Activated CD4-positive, alpha-beta T cell treated with anti-CD3 and anti-CD28 coated beads for 36 hours (primary cell): ENCODE results near the gene TACR1. TPM values are rescaled to one million over a fixed set of nuclear protein-coding genes. Genes with fewer than 3 reads are reported as not detected.
"Not testable (repeated sequence)": the region's sequence is repeated elsewhere in the genome, so short reads cannot be mapped to it uniquely, and the experiment has no call there.

Experiments used
- ATAC-seq: fragments of 200-7000 bp; cut with Tn5 transposase; one replicate; pipeline ENCODE4 v1.10.0; 2021; ENCODE audit warnings: mild to moderate bottlenecking, moderate library complexity
- CTCF ChIA-PET: fragments of 350-600 bp; sonication (Branson Sonifier 250); formaldehyde crosslinking; loops from one replicate; lab custom pipeline; 2021; ENCODE audit warnings: antibody characterized with exemption; lab: Charles Lee
- POLR2A ChIA-PET: fragments of 350-600 bp; sonication (Branson Sonifier 250); formaldehyde crosslinking; loops from one replicate; lab custom pipeline; 2021; ENCODE audit warnings: antibody characterized with exemption, inconsistent platforms; lab: Charles Lee
- DNase-seq: peaks from one replicate; pipeline ENCODE4 v3.0.0-alpha.2; 2020
- H3K27ac Mint-ChIP-seq: one replicate; pipeline ENCODE4 v1.8.0; 2021; ENCODE audit warnings: mixed read lengths
- H3K27me3 Mint-ChIP-seq: one replicate; pipeline ENCODE4 v1.8.0; 2021; ENCODE audit warnings: mixed read lengths
- H3K36me3 Mint-ChIP-seq: one replicate; pipeline ENCODE4 v1.8.0; 2021; ENCODE audit warnings: low read depth, mixed read lengths
- H3K4me1 Mint-ChIP-seq: one replicate; pipeline ENCODE4 v1.8.0; 2021; ENCODE audit warnings: mixed read lengths
- H3K4me3 Mint-ChIP-seq: one replicate; pipeline ENCODE4 v1.8.0; 2021; ENCODE audit warnings: mild to moderate bottlenecking, moderate library complexity, mixed read lengths
- H3K9me3 Mint-ChIP-seq: one replicate; pipeline ENCODE4 v1.8.0; 2021; ENCODE audit warnings: low read depth, mixed read lengths
- intact Hi-C, 2 experiments: fragments of 100-400 bp; cut with DNase I in 1 of 2; cut with micrococcal nuclease in 1 of 2; formaldehyde crosslinking; loops; one replicate each; pipeline versions ENCODE4 v1.14.2 to v1.15.1; 2022 to 2024; cut with DNase I, micrococcal nuclease
- total RNA-seq, 2 experiments: library from RNA; stranded (reverse); gene quantifications; one replicate each; pipeline ENCODE4 v1.2.3, GENCODE V29; 2021

TACR1 gene
- total RNA-seq, 2 experiments from 2014 or later, result not detected

DNA sequence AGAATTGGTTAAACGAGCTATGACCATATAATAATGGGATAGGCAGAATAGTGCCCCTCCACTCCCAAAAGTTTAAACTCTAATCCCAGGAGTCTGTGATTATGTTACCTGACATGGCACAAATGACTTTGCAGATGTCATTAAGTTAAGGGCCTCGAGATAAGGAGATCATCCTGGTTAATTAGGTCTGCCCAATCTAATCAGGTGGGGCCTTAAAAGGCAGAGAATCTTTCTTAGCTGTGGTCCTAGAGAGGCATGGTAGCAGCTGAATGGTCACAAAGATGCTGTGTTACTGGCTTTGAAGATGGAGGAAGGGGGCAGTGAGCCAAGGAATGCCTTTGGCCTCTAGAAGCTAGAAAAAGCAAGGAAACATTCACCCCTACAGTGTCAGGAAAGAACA, 31.1 kb downstream of the TACR1 start:
- H3K36me3 Mint-ChIP-seq, result no peaks in the 10 kb centered on the region
- no peak overlapping the region for H3K4me3 Mint-ChIP-seq
- H3K27me3 Mint-ChIP-seq, result peaks cover 4% of the 10 kb centered on the region
- no peak for DNase-seq
- intact Hi-C loops, result no loop called here
- ATAC-seq, result no peak
- POLR2A ChIA-PET, result no interaction called here
- no peaks in the 10 kb centered on the region for H3K9me3 Mint-ChIP-seq
- CTCF ChIA-PET, result no interaction called here
- H3K4me1 Mint-ChIP-seq, result no peaks in the 10 kb centered on the region
- H3K27ac Mint-ChIP-seq, result no peak overlapping the region

DNA sequence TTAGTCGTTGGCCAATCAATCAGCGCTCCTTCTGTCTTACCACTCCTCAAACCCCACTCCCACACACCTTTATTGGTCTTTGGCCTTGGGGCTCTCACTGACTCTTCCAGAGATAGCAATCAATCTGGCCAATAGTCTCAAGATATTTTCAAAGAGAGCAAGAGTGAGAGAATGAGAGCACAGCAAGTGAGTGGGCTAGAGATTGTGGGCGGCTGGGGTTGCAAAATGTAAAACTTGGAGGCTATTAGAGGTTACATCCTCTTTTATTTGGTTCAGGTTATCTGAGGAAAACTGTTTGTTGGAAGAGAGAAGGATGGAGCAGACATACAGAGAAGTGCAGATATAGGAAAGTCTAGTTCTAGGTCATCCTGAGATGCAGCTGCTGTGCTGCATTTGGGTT, 32.8 kb downstream of the TACR1 start:
- H3K9me3 Mint-ChIP-seq, result no peaks in the 10 kb centered on the region
- no peaks in the 10 kb centered on the region for H3K4me1 Mint-ChIP-seq
- H3K27me3 Mint-ChIP-seq, result peaks cover 3% of the 10 kb centered on the region
- no peak overlapping the region for H3K4me3 Mint-ChIP-seq
- DNase-seq, result no peak
- no peak overlapping the region for H3K27ac Mint-ChIP-seq
- ATAC-seq, result no peak
- CTCF ChIA-PET, result no interaction called here
- H3K36me3 Mint-ChIP-seq, result no peaks in the 10 kb centered on the region
- intact Hi-C loops, result no loop called here
- POLR2A ChIA-PET, result no interaction called here

- no peaks in the 10 kb centered on the region for H3K4me1 Mint-ChIP-seq
- no peak for ATAC-seq
- H3K27me3 Mint-ChIP-seq, result peaks cover 10% of the 10 kb centered on the region
- no peaks in the 10 kb centered on the region for H3K9me3 Mint-ChIP-seq
- H3K36me3 Mint-ChIP-seq, result no peaks in the 10 kb centered on the region
- no peak overlapping the region for H3K4me3 Mint-ChIP-seq
- no peak overlapping the region for H3K27ac Mint-ChIP-seq
- intact Hi-C loops, result no loop called here
- POLR2A ChIA-PET, result no interaction called here
- CTCF ChIA-PET, result no interaction called here
- DNase-seq, result no peak
These were observed 36.4 kb downstream of the TACR1 start for GRCh38 chr2:75162897-75163296.

DNA sequence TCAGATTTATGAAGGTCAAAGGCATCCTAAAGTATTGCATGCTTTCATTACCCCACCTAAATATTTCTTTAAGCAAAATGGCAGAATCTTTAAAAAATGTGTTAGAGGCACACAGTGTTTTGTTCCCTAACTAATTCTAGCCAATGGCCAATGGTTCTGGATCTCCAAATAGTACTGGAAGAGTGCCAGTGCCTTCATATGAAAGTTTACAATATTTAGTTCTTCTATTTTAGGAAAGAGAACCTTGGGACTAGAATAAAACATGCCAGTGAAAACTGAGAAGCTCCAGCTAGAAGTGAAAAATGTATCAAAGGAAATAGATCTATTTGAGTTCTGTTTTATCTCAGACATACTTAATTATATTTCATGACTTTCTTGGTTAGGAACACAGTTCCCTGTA, 37.1 kb downstream of the TACR1 start:
- ChIA-PET POLR2A (no interaction called here), CTCF (no interaction called here)
- peaks cover 10% of the 10 kb centered on the region for H3K27me3 Mint-ChIP-seq
- H3K27ac Mint-ChIP-seq, result no peak overlapping the region
- no peak overlapping the region for H3K4me3 Mint-ChIP-seq
- no peaks in the 10 kb centered on the region for H3K36me3 Mint-ChIP-seq
- H3K4me1 Mint-ChIP-seq, result no peaks in the 10 kb centered on the region
- H3K9me3 Mint-ChIP-seq, result no peaks in the 10 kb centered on the region
- ATAC-seq, result no peak
- no peak for DNase-seq
- intact Hi-C loops, result no loop called here

DNA sequence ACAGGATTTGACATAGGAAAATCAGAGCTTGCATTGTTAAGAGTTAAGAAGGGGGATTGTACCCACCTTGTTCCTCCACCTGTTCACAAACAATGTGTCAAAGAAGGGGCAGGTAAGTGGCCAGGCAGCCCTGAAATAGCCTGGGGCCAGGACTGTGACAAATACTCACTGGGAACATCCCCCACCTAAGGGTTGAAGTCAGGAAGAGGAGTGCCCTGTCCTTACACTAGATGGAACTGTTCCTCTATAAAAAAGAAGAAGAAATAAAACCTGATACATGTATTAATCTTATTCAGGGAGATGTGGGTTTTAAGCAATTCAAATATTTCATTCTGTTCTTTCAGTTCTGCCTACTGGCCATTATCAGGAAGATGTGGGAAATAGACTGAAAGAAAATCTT, 41.9 kb downstream of the TACR1 start:
- no peak overlapping the region for H3K27ac Mint-ChIP-seq
- peaks cover 7% of the 10 kb centered on the region for H3K27me3 Mint-ChIP-seq
- no peaks in the 10 kb centered on the region for H3K36me3 Mint-ChIP-seq
- no peak for ATAC-seq
- no peak overlapping the region for H3K4me3 Mint-ChIP-seq
- H3K4me1 Mint-ChIP-seq, result no peaks in the 10 kb centered on the region
- ChIA-PET CTCF (interaction anchor here (0.7 to 1.5 kb wide), 4 partner anchors 26 to 244 kb away, joined by 3 read pairs; no protein-coding TSS in a partner anchor), POLR2A (no interaction called here)
- intact Hi-C loops, result no loop called here
- H3K9me3 Mint-ChIP-seq, result no peaks in the 10 kb centered on the region
- DNase-seq, result no peak

DNA sequence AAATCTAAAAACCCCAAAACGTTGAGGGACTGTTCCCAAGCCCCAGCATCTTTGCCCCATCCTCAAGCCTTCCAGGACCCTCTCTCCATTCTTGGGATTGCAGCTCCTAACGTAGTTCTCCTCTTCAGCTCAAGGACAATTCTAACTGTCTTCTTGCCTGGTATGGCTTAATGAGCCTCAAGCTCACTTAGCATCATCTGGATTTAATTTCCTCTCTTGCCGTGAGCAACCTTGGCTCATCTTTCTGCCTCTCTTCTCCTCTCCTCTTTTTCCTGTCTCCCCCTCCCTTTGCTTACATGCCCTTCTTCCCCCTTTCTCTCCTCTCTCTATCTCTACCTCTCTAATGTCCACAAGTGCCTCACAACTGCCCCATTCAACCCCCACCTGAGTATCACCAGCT, 44.2 kb downstream of the TACR1 start:
- CTCF ChIA-PET, result interaction anchor here (1.1 kb wide), 1 partner anchor 29 kb away, joined by 4 read pairs; no protein-coding TSS in a partner anchor
- H3K27me3 Mint-ChIP-seq, result peaks cover 7% of the 10 kb centered on the region

GRCh38 chr2:75153221-75153620, 46.1 kb downstream of the TACR1 start:
- ChIA-PET POLR2A (no interaction called here), CTCF (no interaction called here)
- Mint-ChIP-seq H3K4me3 (no peak overlapping the region), H3K27me3 (no peaks in the 10 kb centered on the region), H3K9me3 (no peaks in the 10 kb centered on the region), H3K27ac (no peak overlapping the region), H3K36me3 (no peaks in the 10 kb centered on the region), H3K4me1 (no peaks in the 10 kb centered on the region)
- DNase-seq (no peak), ATAC-seq (no peak)
- intact Hi-C loops, result no loop called here

More for the DNA sequence above, 44.2 kb downstream of the TACR1 start:
- no peak overlapping the region for H3K27ac Mint-ChIP-seq
- DNase-seq (no peak), ATAC-seq (no peak)
- H3K36me3 Mint-ChIP-seq, result no peaks in the 10 kb centered on the region
- no peak overlapping the region for H3K4me3 Mint-ChIP-seq
- intact Hi-C loops, result no loop called here
- H3K4me1 Mint-ChIP-seq, result no peaks in the 10 kb centered on the region
- H3K9me3 Mint-ChIP-seq, result no peaks in the 10 kb centered on the region
- POLR2A ChIA-PET, result no interaction called here

DNA sequence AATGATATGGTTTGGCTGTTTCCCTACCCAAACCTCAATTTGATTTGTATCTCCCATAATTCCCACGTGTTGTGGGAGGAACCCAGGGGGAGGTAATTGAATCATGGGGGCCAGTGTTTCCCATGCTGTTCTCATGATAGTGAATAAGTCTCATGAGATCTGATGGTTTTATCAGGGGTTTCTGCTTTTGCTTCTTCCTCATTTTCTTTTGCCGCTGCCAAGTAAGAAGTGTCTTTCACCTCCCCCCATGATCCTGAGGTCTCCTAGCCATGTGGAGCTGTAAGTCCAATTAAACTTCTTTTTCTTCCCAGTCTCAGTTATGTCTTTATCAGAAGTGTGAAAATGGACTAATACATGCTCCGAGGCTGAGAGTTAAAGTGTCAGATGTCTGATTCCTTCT, 47.1 kb downstream of the TACR1 start:
- POLR2A ChIA-PET, DNase-seq, H3K27ac Mint-ChIP-seq, intact Hi-C loops, H3K4me3 Mint-ChIP-seq, H3K27me3 Mint-ChIP-seq, H3K9me3 Mint-ChIP-seq, H3K4me1 Mint-ChIP-seq, H3K36me3 Mint-ChIP-seq, ATAC-seq, CTCF ChIA-PET: not testable (repeated sequence)

GRCh38 chr2:75147884-75148283, 51.4 kb downstream of the TACR1 start:
- intact Hi-C loops, H3K36me3 Mint-ChIP-seq, CTCF ChIA-PET, DNase-seq, H3K27me3 Mint-ChIP-seq, ATAC-seq, H3K27ac Mint-ChIP-seq, H3K4me1 Mint-ChIP-seq, H3K4me3 Mint-ChIP-seq, H3K9me3 Mint-ChIP-seq, POLR2A ChIA-PET: not testable (repeated sequence)

DNA sequence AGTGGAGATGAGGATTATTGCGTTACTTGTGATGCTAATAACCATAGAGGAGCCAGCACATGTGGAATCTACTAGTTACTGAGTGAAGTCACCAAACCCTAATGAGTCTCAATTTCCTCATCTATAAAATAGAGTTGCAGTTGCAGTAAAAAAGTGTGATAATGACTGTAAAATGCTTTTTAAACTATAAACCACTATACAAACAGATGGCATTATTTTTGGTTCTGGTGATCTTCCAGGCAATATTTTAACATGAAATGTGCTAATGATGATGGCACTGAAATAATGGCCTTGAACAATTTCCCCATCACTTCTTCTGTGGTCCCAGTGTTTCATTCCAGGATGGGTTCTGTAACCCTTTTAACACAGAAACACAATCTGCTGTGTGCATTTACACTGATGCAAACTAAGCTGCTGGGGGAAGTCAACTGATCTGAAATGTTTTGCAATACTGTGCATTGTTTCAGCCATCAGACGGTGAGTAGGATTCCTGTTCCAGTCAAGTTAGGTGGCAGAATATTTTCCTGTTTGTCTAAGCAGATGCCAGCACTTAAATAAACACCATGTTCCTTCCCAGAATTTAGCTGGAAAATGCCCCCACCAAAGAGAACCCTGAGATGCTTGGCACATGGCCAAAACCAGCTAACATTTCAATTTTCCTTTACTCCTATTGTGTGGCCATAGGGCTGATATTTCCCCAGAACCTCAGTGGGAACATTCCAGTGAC, 52.6 kb downstream of the TACR1 start:
- no peak overlapping the region for H3K4me3 Mint-ChIP-seq
- DNase-seq (no peak), ATAC-seq (no peak)
- CTCF ChIA-PET, result interaction anchor here (0.6 kb wide), 1 partner anchor 12 kb away, joined by 3 read pairs; no protein-coding TSS in a partner anchor
- no peaks in the 10 kb centered on the region for H3K4me1 Mint-ChIP-seq
- H3K36me3 Mint-ChIP-seq, result no peaks in the 10 kb centered on the region
- H3K27ac Mint-ChIP-seq, result no peak overlapping the region
- intact Hi-C loops, result no loop called here
- peaks cover 2% of the 10 kb centered on the region for H3K27me3 Mint-ChIP-seq
- POLR2A ChIA-PET, result no interaction called here
- H3K9me3 Mint-ChIP-seq, result no peaks in the 10 kb centered on the region

GRCh38 chr2:75146221-75146605, 53.1 kb downstream of the TACR1 start:
- ATAC-seq, H3K4me1 Mint-ChIP-seq, H3K27ac Mint-ChIP-seq, H3K4me3 Mint-ChIP-seq, intact Hi-C loops, H3K36me3 Mint-ChIP-seq, H3K9me3 Mint-ChIP-seq, POLR2A ChIA-PET, DNase-seq, H3K27me3 Mint-ChIP-seq: not testable (repeated sequence)
- CTCF ChIA-PET, result interaction anchor here (0.6 kb wide), 1 partner anchor 12 kb away, joined by 3 read pairs; no protein-coding TSS in a partner anchor

DNA sequence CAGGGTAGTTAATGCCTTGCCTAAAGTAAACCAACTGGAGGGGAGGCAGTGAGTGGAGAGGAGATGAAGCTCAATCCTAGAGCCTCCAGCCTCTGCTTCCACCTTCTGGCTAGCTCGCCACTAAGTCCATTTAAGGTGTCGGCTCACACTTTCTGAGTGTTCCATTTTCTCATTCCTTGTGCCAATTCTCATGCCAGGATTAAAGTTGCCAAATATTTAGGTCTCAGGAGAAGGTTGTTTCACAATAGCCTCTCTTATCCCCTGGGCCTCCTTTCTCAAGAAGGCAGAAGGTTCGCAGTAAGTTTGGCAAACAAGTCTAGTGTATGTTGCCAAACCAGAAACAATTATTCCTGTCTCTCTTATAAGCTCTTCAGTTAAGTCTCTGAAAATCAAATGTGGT, 57.2 kb downstream of the TACR1 start:
- CTCF ChIA-PET, result interaction anchor here (0.7 to 1.2 kb wide), 2 partner anchors 17 to 99 kb away, joined by 3 read pairs; no protein-coding TSS in a partner anchor
- no peaks in the 10 kb centered on the region for H3K36me3 Mint-ChIP-seq
- intact Hi-C loops, result no loop called here
- ATAC-seq (no peak), DNase-seq (no peak)
- no peaks in the 10 kb centered on the region for H3K9me3 Mint-ChIP-seq
- H3K4me1 Mint-ChIP-seq, result no peaks in the 10 kb centered on the region
- no peak overlapping the region for H3K27ac Mint-ChIP-seq
- no peak overlapping the region for H3K4me3 Mint-ChIP-seq
- H3K27me3 Mint-ChIP-seq, result peaks cover 2% of the 10 kb centered on the region
- POLR2A ChIA-PET, result no interaction called here
